Thyroid gland (tissue), 4 donors: ENCODE data around the gene S1PR1. TPM values are rescaled to one million over a fixed set of nuclear protein-coding genes. Genes with fewer than 3 reads are reported as not detected.

Experiments used
- DNase-seq, 2 donors: peaks; one replicate each; pipeline ENCODE4 v3.0.0-alpha.2; 2019
- H3K27ac ChIP-seq, 3 donors: fragments of 200-600 bp; sonication (generic); 1 replicate in 2 of 3; 2 replicates in 1 of 3; pipeline ENCODE4 v1.5.1; 2016 to 2019; ENCODE audit warnings: mild to moderate bottlenecking in 1 of 3, moderate library complexity in 1 of 3
- H3K27me3 ChIP-seq: fragments of 200-600 bp; sonication (generic); one replicate; pipeline ENCODE4 v1.5.1; 2019
- H3K36me3 ChIP-seq, 2 donors: fragments of 200-600 bp; sonication (generic); one replicate each; pipeline ENCODE4 v1.5.1; 2016 to 2019
- H3K4me1 ChIP-seq, 2 donors: fragments of 200-600 bp; sonication (generic); one replicate each; pipeline ENCODE4 v1.5.1; 2017 to 2019
- H3K4me3 ChIP-seq, 3 donors: fragments of 200-600 bp; sonication (generic); replicated peaks in 1 of 3; 1 replicate in 2 of 3; 2 replicates in 1 of 3; pipeline ENCODE4 v1.5.1; 2016; ENCODE audit warnings: mild to moderate bottlenecking in 1 of 3
- H3K9me3 ChIP-seq: fragments of 200-600 bp; sonication (generic); one replicate; pipeline ENCODE4 v1.5.1; 2017
- POLR2A ChIP-seq, 2 donors: fragments of 450-650 bp; IDR thresholded peaks; one replicate each; pipeline ENCODE4 v1.6.1; 2017; ENCODE audit warnings: antibody characterized with exemption in 2 of 2, mild to moderate bottlenecking in 2 of 2, moderate library complexity in 1 of 2
- WGBS, 2 donors: methylation state at CpG; one replicate each; pipeline ENCODE4 v1.1.5; 2017; 5-methylcytosine and 5-hydroxymethylcytosine counted together
- intact Hi-C: fragments of 100-400 bp; cut with DNase I; formaldehyde crosslinking; loops from one replicate; pipeline ENCODE4 v1.15.1; 2023
- total RNA-seq, 4 donors: library from RNA; depleted of rRNA; stranded (reverse); fragments of >200 nt; gene quantifications; one replicate each; pipeline ENCODE4 v1.2.3, GENCODE V29; 2016
- TF ChIP-seq, protein P1 (sequence below), 6 experiments: fragments of 200-600 bp in 3 of 6; fragments of 450-650 bp in 3 of 6; sonication (generic) in 3 of 6; IDR thresholded peaks; one replicate each; pipeline ENCODE4 v1.5.1; 2016 to 2019; ENCODE audit warnings: antibody characterized with exemption in 6 of 6, mild to moderate bottlenecking in 2 of 6, inconsistent platforms in 1 of 6, moderate library complexity in 1 of 6

The S1PR1 gene
- total RNA-seq, 4 donors from 2014 or later = 34.5 to 92.7 (median 67.0) TPM

GRCh38 chr1:101219924-101220870 is 16.6 kb upstream of the S1PR1 start:
- peaks cover 6 to 14% of the 10 kb centered on the region in 2 donors for H3K4me1 ChIP-seq
- WGBS, 2 donors = 89 to 91% methylated on average over 11 of the region's 11 CpGs
- H3K36me3 ChIP-seq = no peaks in the 10 kb centered on the region
- H3K27ac ChIP-seq = no peak overlapping the region
- H3K4me3 ChIP-seq = no peak overlapping the region
- TF ChIP-seq POLR2A (IDR thresholded peaks at IDR 0.05) = no peak
- TF ChIP-seq, protein P1, sequence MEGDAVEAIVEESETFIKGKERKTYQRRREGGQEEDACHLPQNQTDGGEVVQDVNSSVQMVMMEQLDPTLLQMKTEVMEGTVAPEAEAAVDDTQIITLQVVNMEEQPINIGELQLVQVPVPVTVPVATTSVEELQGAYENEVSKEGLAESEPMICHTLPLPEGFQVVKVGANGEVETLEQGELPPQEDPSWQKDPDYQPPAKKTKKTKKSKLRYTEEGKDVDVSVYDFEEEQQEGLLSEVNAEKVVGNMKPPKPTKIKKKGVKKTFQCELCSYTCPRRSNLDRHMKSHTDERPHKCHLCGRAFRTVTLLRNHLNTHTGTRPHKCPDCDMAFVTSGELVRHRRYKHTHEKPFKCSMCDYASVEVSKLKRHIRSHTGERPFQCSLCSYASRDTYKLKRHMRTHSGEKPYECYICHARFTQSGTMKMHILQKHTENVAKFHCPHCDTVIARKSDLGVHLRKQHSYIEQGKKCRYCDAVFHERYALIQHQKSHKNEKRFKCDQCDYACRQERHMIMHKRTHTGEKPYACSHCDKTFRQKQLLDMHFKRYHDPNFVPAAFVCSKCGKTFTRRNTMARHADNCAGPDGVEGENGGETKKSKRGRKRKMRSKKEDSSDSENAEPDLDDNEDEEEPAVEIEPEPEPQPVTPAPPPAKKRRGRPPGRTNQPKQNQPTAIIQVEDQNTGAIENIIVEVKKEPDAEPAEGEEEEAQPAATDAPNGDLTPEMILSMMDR (IDR thresholded peaks at IDR 0.05) = no peak
- intact Hi-C loops = no loop called here
- H3K27me3 ChIP-seq = no peaks in the 10 kb centered on the region
- H3K9me3 ChIP-seq = no peaks in the 10 kb centered on the region
- DNase-seq = no peak

- H3K4me3 ChIP-seq = no peak overlapping the region
- no peak overlapping the region for H3K27ac ChIP-seq
- no peaks in the 10 kb centered on the region for H3K9me3 ChIP-seq
- DNase-seq = no peak
- H3K36me3 ChIP-seq = no peaks in the 10 kb centered on the region
- no peak for TF ChIP-seq POLR2A (IDR thresholded peaks at IDR 0.05)
- TF ChIP-seq, protein P1 (IDR thresholded peaks at IDR 0.05) = no peak
- intact Hi-C loops = no loop called here
- no peaks in the 10 kb centered on the region for H3K27me3 ChIP-seq
- 87 to 92% methylated on average over 4 of the region's 4 CpGs for WGBS, 2 donors
- peaks cover 6 to 14% of the 10 kb centered on the region in 2 donors for H3K4me1 ChIP-seq
Observed at GRCh38 chr1:101220906-101221305, 15.9 kb upstream of the S1PR1 start.

DNA sequence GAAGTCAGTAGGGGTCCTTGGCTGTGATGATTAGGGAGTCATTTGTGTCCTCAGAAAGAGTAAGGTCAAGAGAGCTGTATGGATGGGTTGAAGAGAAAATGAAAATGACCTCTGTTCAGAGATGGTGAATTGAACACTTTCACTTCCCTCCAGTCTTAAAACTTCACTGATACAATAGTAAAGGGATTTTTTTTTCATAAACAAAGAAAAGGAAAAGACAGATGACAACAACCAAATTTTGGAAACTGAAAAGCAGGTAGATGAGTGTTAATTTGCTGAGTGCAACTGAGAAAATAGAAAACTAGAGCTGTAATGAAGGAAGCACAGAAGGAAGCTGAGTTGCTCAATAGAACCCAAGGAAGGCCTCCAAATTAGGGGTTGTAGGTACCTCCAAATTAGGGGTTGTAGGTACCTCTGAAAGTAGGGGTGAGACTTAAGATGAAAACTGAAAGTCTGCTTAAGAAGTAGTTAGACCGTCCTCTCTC is 14.8 kb upstream of the S1PR1 start:
- intact Hi-C loops = no loop called here
- H3K9me3 ChIP-seq = no peaks in the 10 kb centered on the region
- no peak overlapping the region for H3K27ac ChIP-seq
- no peaks in the 10 kb centered on the region for H3K27me3 ChIP-seq
- TF ChIP-seq, protein P1 (IDR thresholded peaks at IDR 0.05) = no peak
- TF ChIP-seq POLR2A (IDR thresholded peaks at IDR 0.05) = no peak
- no peak for DNase-seq
- peaks cover 6 to 9% of the 10 kb centered on the region in 2 donors for H3K4me1 ChIP-seq
- no peaks in the 10 kb centered on the region for H3K36me3 ChIP-seq
- no peak overlapping the region for H3K4me3 ChIP-seq
- 95 to 97% methylated on average over 1 of the region's 1 CpG for WGBS, 2 donors

DNA sequence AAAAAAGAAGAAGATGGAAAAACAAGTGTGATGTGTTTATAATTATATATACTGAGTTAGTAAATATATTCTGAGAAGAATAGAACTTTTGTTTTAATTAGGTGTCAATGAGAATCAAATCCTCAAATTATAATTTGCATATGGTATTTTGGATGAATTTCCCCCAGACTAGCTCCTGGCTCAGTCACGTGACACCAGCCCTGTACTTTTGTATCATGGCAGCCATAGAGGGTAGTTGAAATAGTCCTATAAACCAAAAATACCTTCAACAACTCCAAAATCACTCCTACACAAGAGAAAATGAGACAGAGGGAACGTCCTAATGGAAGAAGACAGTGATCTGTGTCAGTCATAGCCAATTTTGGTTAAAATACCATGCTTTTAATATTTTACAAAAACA is 9.0 kb upstream of the S1PR1 start:
- intact Hi-C loops = no loop called here

More for the DNA sequence above, 9.0 kb upstream of the S1PR1 start:
- H3K27ac ChIP-seq = no peak overlapping the region
- 85 to 87% methylated on average over 2 of the region's 2 CpGs for WGBS, 2 donors
- H3K36me3 ChIP-seq = no peaks in the 10 kb centered on the region
- H3K27me3 ChIP-seq = no peaks in the 10 kb centered on the region
- no peak for DNase-seq
- H3K4me3 ChIP-seq = no peak overlapping the region
- H3K4me1 ChIP-seq = no peaks in the 10 kb centered on the region
- TF ChIP-seq, protein P1 (IDR thresholded peaks at IDR 0.05) = no peak
- no peaks in the 10 kb centered on the region for H3K9me3 ChIP-seq
